ENCODE data around the gene CTDP1.

Gene CTDP1

GRCh38 chr18:79740521-79741361 is 61.1 kb downstream of the CTDP1 start:
- no peak for TF ChIP-seq CTCF (conservative IDR thresholded peaks at IDR 0.05; ENCODE audit: low read depth)
- ChIA-PET POLR2A (ENCODE audit: low non-redundant PET) (no interaction called here), CTCF (no interaction called here)
- no peak for DNase-seq (ENCODE audit: low spot score)
- no peak overlapping the region for H3K27ac ChIP-seq

- ChIA-PET CTCF (no interaction called here), POLR2A (ENCODE audit: low non-redundant PET) (no interaction called here)
- no peak for DNase-seq (ENCODE audit: low spot score)
- TF ChIP-seq CTCF (conservative IDR thresholded peaks at IDR 0.05; ENCODE audit: low read depth): no peak
- H3K27ac ChIP-seq: no peak overlapping the region
Observed at GRCh38 chr18:79741362-79741700, 61.7 kb downstream of the CTDP1 start.

- CTCF ChIA-PET: no interaction called here
- TF ChIP-seq CTCF (conservative IDR thresholded peaks at IDR 0.05; ENCODE audit: low read depth): no peak
- POLR2A ChIA-PET (ENCODE audit: low non-redundant PET): no interaction called here
- H3K27ac ChIP-seq: no peak overlapping the region
- no peak for DNase-seq (ENCODE audit: low spot score)
Observed at GRCh38 chr18:79742076-79742475, 62.5 kb downstream of the CTDP1 start.

- ChIA-PET CTCF (interaction anchor here (0.6 kb wide), 1 partner anchor 21 kb away, joined by 4 read pairs; no protein-coding TSS in a partner anchor), POLR2A (ENCODE audit: low non-redundant PET) (no interaction called here)
- no peak overlapping the region for H3K27ac ChIP-seq
- DNase-seq (ENCODE audit: low spot score): no peak
- no peak for TF ChIP-seq CTCF (conservative IDR thresholded peaks at IDR 0.05; ENCODE audit: low read depth)
Observed at GRCh38 chr18:79744625-79745024, 65.0 kb downstream of the CTDP1 start.

GRCh38 chr18:79746730-79747129 is 67.1 kb downstream of the CTDP1 start:
- TF ChIP-seq CTCF (conservative IDR thresholded peaks at IDR 0.05; ENCODE audit: low read depth): no peak
- ChIA-PET POLR2A (ENCODE audit: low non-redundant PET) (no interaction called here), CTCF (no interaction called here)
- H3K27ac ChIP-seq: no peak overlapping the region
- no peak for DNase-seq (ENCODE audit: low spot score)

GRCh38 chr18:79747156-79747845 is 67.7 kb downstream of the CTDP1 start:
- CTCF ChIA-PET: no interaction called here
- no peak for TF ChIP-seq CTCF (conservative IDR thresholded peaks at IDR 0.05; ENCODE audit: low read depth)
- POLR2A ChIA-PET (ENCODE audit: low non-redundant PET): no interaction called here
- no peak overlapping the region for H3K27ac ChIP-seq
- DNase-seq (ENCODE audit: low spot score): no peak

Measured in RWPE1 (cell line).